ENCODE data around the gene DNM3.
"Not testable (repeated sequence)": the region's sequence is repeated elsewhere in the genome, so short reads cannot be mapped to it uniquely, and the experiment has no call there.

DNM3 gene

DNA sequence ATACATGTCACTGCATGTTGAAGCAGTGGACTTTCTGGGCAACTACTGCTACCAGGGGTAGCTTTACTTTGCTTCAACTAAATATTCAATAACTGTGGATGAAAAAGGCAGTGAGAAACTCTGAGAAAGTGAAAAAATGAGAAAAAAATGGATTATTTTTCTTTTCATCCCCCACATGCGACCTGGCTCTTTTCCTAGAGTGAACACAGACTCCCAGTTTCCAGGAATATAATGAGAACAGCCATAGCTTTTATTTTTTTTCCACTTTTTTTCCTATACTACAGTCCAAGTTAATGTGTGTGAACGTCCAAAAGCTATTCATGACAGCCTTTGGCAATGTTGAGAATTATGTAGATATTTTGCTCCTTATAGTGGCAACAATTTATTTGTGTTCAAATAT, 230.4 kb downstream of the DNM3 start:
- Histone ChIP-seq H3K27ac (ENCODE audit: low read depth, low read length) (no peak overlapping the region), H3K9ac (ENCODE audit: low read depth in 1 of 2, low read length in 2 of 2) (no peak overlapping the region), H3K27me3 (ENCODE audit: control insufficient read depth in 1 of 2, insufficient read depth in 2 of 2, low read length in 2 of 2) (no peaks in the 10 kb centered on the region), H3K36me3 (ENCODE audit: control insufficient read depth in 1 of 2, insufficient read depth in 2 of 2, low read length in 2 of 2) (no peaks in the 10 kb centered on the region), H3K4me1 (ENCODE audit: control insufficient read depth in 1 of 2, insufficient read depth in 2 of 2, low read length in 2 of 2) (no peaks in the 10 kb centered on the region), H3K9me3 (ENCODE audit: control insufficient read depth in 1 of 2, low read length in 2 of 2) (no peaks in the 10 kb centered on the region), H3K4me3 (ENCODE audit: low read depth in 1 of 2, low read length in 2 of 2) (no peak overlapping the region)

DNA sequence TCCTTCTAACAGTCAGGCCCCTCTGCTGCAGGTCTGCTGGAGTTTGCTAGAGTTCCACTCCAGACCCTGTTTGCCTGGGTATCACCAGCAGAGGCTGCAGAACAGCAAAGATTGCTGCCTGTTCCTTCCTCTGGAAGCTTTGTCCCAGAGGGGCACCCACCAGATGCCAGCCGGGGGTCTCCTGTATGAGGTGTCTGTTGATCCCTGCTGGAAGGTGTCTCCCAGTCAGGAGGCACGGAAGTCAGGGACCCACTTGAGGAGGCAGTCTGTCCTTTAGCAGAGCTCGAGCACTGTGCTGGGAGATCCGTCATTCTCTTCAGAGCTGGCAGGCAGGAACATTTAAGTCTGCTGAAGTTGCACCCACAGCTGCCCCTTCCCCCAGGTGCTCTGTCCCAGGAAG, 238.6 kb downstream of the DNM3 start:
- H3K9me3 ChIP-seq (ENCODE audit: control insufficient read depth in 1 of 2, low read length in 2 of 2); H3K27ac ChIP-seq (ENCODE audit: low read depth, low read length); H3K9ac ChIP-seq (ENCODE audit: low read depth in 1 of 2, low read length in 2 of 2); H3K4me3 ChIP-seq (ENCODE audit: low read depth in 1 of 2, low read length in 2 of 2); H3K36me3 ChIP-seq (ENCODE audit: control insufficient read depth in 1 of 2, insufficient read depth in 2 of 2, low read length in 2 of 2); H3K4me1 ChIP-seq (ENCODE audit: control insufficient read depth in 1 of 2, insufficient read depth in 2 of 2, low read length in 2 of 2); H3K27me3 ChIP-seq (ENCODE audit: control insufficient read depth in 1 of 2, insufficient read depth in 2 of 2, low read length in 2 of 2): not testable (repeated sequence)

DNA sequence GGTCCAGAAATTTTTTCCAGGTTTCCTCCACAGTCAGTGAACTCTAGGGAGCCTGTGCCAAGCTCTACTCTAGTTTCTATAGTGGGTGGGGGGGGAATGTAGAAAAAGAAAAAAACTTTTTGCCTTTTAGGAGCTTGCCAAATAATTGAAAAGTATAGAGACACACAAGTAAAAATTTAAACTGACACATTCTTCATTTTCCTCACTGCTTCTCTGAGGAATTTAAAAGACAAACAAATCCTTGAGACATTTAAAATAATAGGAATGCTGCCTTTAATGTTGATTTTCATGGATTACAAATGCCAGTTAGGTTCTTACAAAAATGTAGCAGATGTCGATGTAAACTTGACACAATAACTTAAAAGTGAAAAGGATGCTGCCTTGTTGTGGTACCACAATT, 241.9 kb downstream of the DNM3 start:
- Histone ChIP-seq H3K4me1 (ENCODE audit: control insufficient read depth in 1 of 2, insufficient read depth in 2 of 2, low read length in 2 of 2) (no peaks in the 10 kb centered on the region), H3K9me3 (ENCODE audit: control insufficient read depth in 1 of 2, low read length in 2 of 2) (no peaks in the 10 kb centered on the region), H3K27me3 (ENCODE audit: control insufficient read depth in 1 of 2, insufficient read depth in 2 of 2, low read length in 2 of 2) (no peaks in the 10 kb centered on the region), H3K27ac (ENCODE audit: low read depth, low read length) (no peak overlapping the region), H3K9ac (ENCODE audit: low read depth in 1 of 2, low read length in 2 of 2) (no peak overlapping the region), H3K4me3 (ENCODE audit: low read depth in 1 of 2, low read length in 2 of 2) (no peak overlapping the region), H3K36me3 (ENCODE audit: control insufficient read depth in 1 of 2, insufficient read depth in 2 of 2, low read length in 2 of 2) (no peaks in the 10 kb centered on the region)

DNA sequence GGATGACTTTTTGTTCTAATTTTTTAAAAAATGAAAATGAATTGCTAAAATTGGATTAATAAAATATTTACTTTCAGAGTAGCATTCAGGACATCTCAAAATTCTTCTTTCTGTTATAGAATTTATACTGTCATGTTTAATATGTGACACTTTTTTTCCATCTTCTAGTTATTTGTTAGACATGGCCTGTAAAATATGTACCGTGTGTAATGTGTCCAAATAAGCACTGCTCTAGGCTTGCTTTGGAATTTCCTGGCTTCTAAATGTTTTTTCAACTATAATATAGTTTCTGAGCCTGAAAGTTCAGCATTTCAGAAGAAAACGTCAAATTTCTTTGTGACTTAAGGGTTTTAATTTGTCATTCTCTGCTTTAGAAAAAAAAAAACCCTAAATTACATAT, 243.6 kb downstream of the DNM3 start:
- no peak overlapping the region for H3K27ac ChIP-seq (ENCODE audit: low read depth, low read length)
- H3K9me3 ChIP-seq (ENCODE audit: control insufficient read depth in 1 of 2, low read length in 2 of 2), result no peaks in the 10 kb centered on the region
- no peak overlapping the region for H3K4me3 ChIP-seq (ENCODE audit: low read depth in 1 of 2, low read length in 2 of 2)
- H3K4me1 ChIP-seq (ENCODE audit: control insufficient read depth in 1 of 2, insufficient read depth in 2 of 2, low read length in 2 of 2), result no peaks in the 10 kb centered on the region
- no peaks in the 10 kb centered on the region for H3K27me3 ChIP-seq (ENCODE audit: control insufficient read depth in 1 of 2, insufficient read depth in 2 of 2, low read length in 2 of 2)
- no peak overlapping the region for H3K9ac ChIP-seq (ENCODE audit: low read depth in 1 of 2, low read length in 2 of 2)
- H3K36me3 ChIP-seq (ENCODE audit: control insufficient read depth in 1 of 2, insufficient read depth in 2 of 2, low read length in 2 of 2), result no peaks in the 10 kb centered on the region

DNA sequence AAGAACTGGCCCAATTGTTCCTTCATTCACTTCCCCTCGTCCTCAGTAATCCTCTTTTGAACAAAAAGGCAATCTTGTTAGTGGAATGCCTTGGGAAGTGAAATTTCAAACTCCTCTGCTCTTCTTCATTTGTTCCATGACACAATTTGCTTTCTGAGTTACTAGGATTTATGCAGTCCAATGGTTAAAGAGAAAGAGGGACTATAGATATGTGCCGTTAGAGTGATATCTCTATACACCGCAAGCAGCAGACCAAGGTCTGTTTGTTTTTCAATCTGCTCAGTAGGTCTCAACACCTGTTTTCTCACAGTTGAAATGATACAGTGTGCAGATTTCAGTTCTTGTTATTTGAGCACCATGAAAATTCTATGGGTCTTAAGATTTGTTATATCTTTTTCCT, 244.0 kb downstream of the DNM3 start:
- Histone ChIP-seq H3K36me3 (ENCODE audit: control insufficient read depth in 1 of 2, insufficient read depth in 2 of 2, low read length in 2 of 2) (no peaks in the 10 kb centered on the region), H3K27me3 (ENCODE audit: control insufficient read depth in 1 of 2, insufficient read depth in 2 of 2, low read length in 2 of 2) (no peaks in the 10 kb centered on the region), H3K4me3 (ENCODE audit: low read depth in 1 of 2, low read length in 2 of 2) (no peak overlapping the region), H3K9me3 (ENCODE audit: control insufficient read depth in 1 of 2, low read length in 2 of 2) (no peaks in the 10 kb centered on the region), H3K4me1 (ENCODE audit: control insufficient read depth in 1 of 2, insufficient read depth in 2 of 2, low read length in 2 of 2) (no peaks in the 10 kb centered on the region), H3K27ac (ENCODE audit: low read depth, low read length) (no peak overlapping the region), H3K9ac (ENCODE audit: low read depth in 1 of 2, low read length in 2 of 2) (no peak overlapping the region)

DNA sequence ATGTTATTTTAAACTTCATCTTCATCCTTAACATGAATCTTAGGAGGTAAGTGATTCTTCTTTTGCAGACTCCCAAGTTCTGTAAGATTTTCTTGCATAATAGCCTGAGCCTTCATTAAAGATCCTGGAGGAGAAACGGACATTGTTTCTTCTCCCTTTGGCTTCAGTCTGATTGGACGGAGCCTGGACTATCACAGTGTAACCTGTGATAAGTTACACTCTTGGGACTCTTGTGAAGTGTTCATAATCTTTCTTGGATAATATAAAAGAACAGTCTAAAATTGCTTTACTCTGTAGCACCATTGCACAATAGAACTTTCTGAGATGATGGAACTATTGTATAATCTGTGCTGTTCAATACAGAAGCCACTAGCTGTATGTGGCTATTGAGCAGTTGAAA, 244.8 kb downstream of the DNM3 start:
- Histone ChIP-seq H3K9me3 (ENCODE audit: control insufficient read depth in 1 of 2, low read length in 2 of 2) (no peaks in the 10 kb centered on the region), H3K36me3 (ENCODE audit: control insufficient read depth in 1 of 2, insufficient read depth in 2 of 2, low read length in 2 of 2) (no peaks in the 10 kb centered on the region), H3K9ac (ENCODE audit: low read depth in 1 of 2, low read length in 2 of 2) (no peak overlapping the region), H3K27ac (ENCODE audit: low read depth, low read length) (no peak overlapping the region), H3K4me3 (ENCODE audit: low read depth in 1 of 2, low read length in 2 of 2) (no peak overlapping the region), H3K27me3 (ENCODE audit: control insufficient read depth in 1 of 2, insufficient read depth in 2 of 2, low read length in 2 of 2) (no peaks in the 10 kb centered on the region), H3K4me1 (ENCODE audit: control insufficient read depth in 1 of 2, insufficient read depth in 2 of 2, low read length in 2 of 2) (no peaks in the 10 kb centered on the region)

DNA sequence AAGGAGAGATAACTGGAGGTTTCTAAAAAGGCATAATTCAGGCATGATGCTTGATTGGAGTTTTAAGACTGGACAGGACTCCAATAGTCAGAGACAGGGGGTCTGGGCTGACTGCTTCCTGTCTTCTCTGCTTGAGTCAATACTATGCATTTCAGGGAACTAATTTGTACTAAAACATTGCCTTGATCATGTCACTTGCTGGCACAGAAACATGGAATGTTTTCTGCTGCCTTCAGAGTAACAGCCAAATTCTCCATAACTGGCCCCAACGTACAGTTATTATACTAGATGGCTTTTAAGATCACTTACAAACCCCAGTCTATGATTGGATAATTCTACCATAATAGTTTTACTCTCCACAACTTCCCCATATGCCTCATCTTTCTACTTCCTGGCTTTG, 247.0 kb downstream of the DNM3 start:
- Histone ChIP-seq H3K9me3 (ENCODE audit: control insufficient read depth in 1 of 2, low read length in 2 of 2) (no peaks in the 10 kb centered on the region), H3K27ac (ENCODE audit: low read depth, low read length) (no peak overlapping the region), H3K9ac (ENCODE audit: low read depth in 1 of 2, low read length in 2 of 2) (no peak overlapping the region), H3K4me3 (ENCODE audit: low read depth in 1 of 2, low read length in 2 of 2) (no peak overlapping the region), H3K36me3 (ENCODE audit: control insufficient read depth in 1 of 2, insufficient read depth in 2 of 2, low read length in 2 of 2) (no peaks in the 10 kb centered on the region), H3K4me1 (ENCODE audit: control insufficient read depth in 1 of 2, insufficient read depth in 2 of 2, low read length in 2 of 2) (no peaks in the 10 kb centered on the region), H3K27me3 (ENCODE audit: control insufficient read depth in 1 of 2, insufficient read depth in 2 of 2, low read length in 2 of 2) (no peaks in the 10 kb centered on the region)

DNA sequence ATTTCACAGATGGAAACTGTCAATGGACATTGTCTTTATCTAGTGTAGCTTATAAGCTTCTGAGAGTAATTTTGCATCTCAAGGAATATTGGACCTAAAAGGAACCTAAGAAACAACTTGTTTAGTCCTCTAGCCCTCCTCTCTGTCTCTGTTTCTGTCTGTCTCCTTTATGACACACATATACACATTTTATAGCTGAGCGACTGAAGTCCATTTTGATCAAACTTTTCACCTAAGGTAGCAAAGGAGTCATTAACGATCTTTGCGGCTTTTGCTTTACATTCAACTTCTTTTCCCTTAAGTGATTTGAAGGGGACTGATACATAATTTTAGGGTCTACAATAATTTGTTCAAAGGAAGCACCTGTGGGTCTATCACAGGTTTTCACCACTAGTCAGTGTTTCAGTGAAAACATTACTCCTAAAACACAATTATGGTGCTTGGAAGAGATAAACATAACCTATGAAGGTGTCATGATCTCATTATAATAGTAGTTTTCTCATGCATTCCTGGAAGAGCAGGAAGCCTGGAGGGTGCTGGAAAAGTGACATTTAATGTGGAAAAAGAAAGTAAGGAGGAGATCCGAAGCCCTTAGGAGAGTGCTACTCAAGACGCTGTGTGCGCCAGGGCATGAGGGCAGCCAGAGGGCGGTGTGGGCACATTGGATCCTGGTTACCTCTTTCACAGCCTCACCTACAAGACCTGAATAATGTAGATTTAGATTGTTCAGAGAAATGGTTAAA, 248.6 kb downstream of the DNM3 start:
- no peak overlapping the region for H3K9ac ChIP-seq (ENCODE audit: low read depth in 1 of 2, low read length in 2 of 2)
- no peaks in the 10 kb centered on the region for H3K36me3 ChIP-seq (ENCODE audit: control insufficient read depth in 1 of 2, insufficient read depth in 2 of 2, low read length in 2 of 2)
- H3K27ac ChIP-seq (ENCODE audit: low read depth, low read length), result no peak overlapping the region
- no peaks in the 10 kb centered on the region for H3K4me1 ChIP-seq (ENCODE audit: control insufficient read depth in 1 of 2, insufficient read depth in 2 of 2, low read length in 2 of 2)
- H3K4me3 ChIP-seq (ENCODE audit: low read depth in 1 of 2, low read length in 2 of 2), result peak overlapping the region; percentile 54 to 56
- no peaks in the 10 kb centered on the region for H3K9me3 ChIP-seq (ENCODE audit: control insufficient read depth in 1 of 2, low read length in 2 of 2)
- no peaks in the 10 kb centered on the region for H3K27me3 ChIP-seq (ENCODE audit: control insufficient read depth in 1 of 2, insufficient read depth in 2 of 2, low read length in 2 of 2)

DNA sequence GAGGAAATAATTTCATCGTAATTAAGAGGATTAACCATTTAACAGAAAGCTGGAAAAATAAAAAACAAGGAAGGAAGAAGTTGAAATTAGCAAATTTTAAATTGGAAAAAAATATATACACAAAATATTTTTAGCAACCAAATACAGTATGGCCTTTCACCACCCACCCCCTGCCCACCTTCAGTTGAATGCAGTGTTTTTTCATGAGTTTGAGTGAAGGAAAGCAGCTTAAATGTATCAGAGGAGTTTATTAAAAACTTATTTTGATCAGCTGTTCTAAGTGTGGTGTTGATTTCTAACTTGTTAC, 249.2 kb downstream of the DNM3 start:
- Histone ChIP-seq H3K27me3 (ENCODE audit: control insufficient read depth in 1 of 2, insufficient read depth in 2 of 2, low read length in 2 of 2) (no peaks in the 10 kb centered on the region), H3K4me1 (ENCODE audit: control insufficient read depth in 1 of 2, insufficient read depth in 2 of 2, low read length in 2 of 2) (no peaks in the 10 kb centered on the region), H3K9ac (ENCODE audit: low read depth in 1 of 2, low read length in 2 of 2) (no peak overlapping the region), H3K4me3 (ENCODE audit: low read depth in 1 of 2, low read length in 2 of 2) (no peak overlapping the region), H3K27ac (ENCODE audit: low read depth, low read length) (no peak overlapping the region), H3K36me3 (ENCODE audit: control insufficient read depth in 1 of 2, insufficient read depth in 2 of 2, low read length in 2 of 2) (no peaks in the 10 kb centered on the region), H3K9me3 (ENCODE audit: control insufficient read depth in 1 of 2, low read length in 2 of 2) (no peaks in the 10 kb centered on the region)

DNA sequence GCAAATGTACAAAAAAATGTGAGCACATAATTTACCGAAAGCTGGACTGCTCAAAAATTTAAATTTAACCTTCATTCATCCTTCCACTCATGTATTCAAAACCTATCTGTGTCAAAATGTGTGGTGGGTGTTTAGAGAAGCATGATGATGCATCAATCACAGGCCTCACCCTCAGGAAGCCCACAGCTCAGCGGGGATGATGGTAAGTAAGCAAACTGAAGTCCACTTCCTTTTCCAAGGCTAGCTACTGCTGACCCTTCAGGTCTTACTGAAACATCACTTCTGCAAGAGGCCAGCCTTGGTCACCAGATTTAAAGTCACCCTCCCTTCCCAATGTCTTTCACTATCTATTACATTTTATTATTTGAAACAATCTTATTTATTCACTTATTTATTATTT, 254.5 kb downstream of the DNM3 start:
- Histone ChIP-seq H3K27ac (ENCODE audit: low read depth, low read length) (no peak overlapping the region), H3K9ac (ENCODE audit: low read depth in 1 of 2, low read length in 2 of 2) (no peak overlapping the region), H3K4me1 (ENCODE audit: control insufficient read depth in 1 of 2, insufficient read depth in 2 of 2, low read length in 2 of 2) (no peaks in the 10 kb centered on the region), H3K27me3 (ENCODE audit: control insufficient read depth in 1 of 2, insufficient read depth in 2 of 2, low read length in 2 of 2) (no peaks in the 10 kb centered on the region), H3K36me3 (ENCODE audit: control insufficient read depth in 1 of 2, insufficient read depth in 2 of 2, low read length in 2 of 2) (no peaks in the 10 kb centered on the region), H3K4me3 (ENCODE audit: low read depth in 1 of 2, low read length in 2 of 2) (no peak overlapping the region), H3K9me3 (ENCODE audit: control insufficient read depth in 1 of 2, low read length in 2 of 2) (no peaks in the 10 kb centered on the region)

DNA sequence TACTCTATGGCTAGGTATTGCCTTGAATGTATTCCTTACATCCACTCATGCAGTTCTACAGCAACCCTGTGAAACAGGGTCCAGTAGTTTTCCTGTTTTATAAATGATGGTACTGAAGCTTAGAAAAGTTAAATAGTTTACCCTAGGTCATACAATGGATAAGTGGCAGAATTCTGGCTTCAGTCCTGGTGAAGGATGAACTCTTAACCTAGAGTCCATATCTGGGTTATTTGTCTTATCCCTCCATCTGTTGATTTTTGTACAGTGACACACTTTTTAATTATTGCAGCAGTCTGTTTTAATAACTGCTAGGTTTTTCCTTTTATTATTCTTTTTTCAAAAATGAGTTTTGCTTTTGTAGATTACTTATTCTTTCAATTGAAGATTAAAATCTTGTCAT, 263.9 kb downstream of the DNM3 start:
- no peak overlapping the region for H3K4me3 ChIP-seq (ENCODE audit: low read depth in 1 of 2, low read length in 2 of 2)
- no peaks in the 10 kb centered on the region for H3K9me3 ChIP-seq (ENCODE audit: control insufficient read depth in 1 of 2, low read length in 2 of 2)
- H3K27ac ChIP-seq (ENCODE audit: low read depth, low read length), result no peak overlapping the region
- no peaks in the 10 kb centered on the region for H3K27me3 ChIP-seq (ENCODE audit: control insufficient read depth in 1 of 2, insufficient read depth in 2 of 2, low read length in 2 of 2)
- no peaks in the 10 kb centered on the region for H3K36me3 ChIP-seq (ENCODE audit: control insufficient read depth in 1 of 2, insufficient read depth in 2 of 2, low read length in 2 of 2)
- no peaks in the 10 kb centered on the region for H3K4me1 ChIP-seq (ENCODE audit: control insufficient read depth in 1 of 2, insufficient read depth in 2 of 2, low read length in 2 of 2)
- no peak overlapping the region for H3K9ac ChIP-seq (ENCODE audit: low read depth in 1 of 2, low read length in 2 of 2)
